ENCODE data around the gene NMRAL1.

GRCh38 chr16:4508806-4509205 lies 34.4 kb upstream of the NMRAL1 start:
- no peak for TF ChIP-seq GATA2 (IDR thresholded peaks at IDR 0.05; ENCODE audit: low read depth, low read length)
- TF ChIP-seq GATA3 (IDR thresholded peaks at IDR 0.05; ENCODE audit: low read depth, low read length), result no peak

Data from SH-SY5Y (cell line).